ENCODE measurements around the gene WDFY4.

The WDFY4 gene

DNA sequence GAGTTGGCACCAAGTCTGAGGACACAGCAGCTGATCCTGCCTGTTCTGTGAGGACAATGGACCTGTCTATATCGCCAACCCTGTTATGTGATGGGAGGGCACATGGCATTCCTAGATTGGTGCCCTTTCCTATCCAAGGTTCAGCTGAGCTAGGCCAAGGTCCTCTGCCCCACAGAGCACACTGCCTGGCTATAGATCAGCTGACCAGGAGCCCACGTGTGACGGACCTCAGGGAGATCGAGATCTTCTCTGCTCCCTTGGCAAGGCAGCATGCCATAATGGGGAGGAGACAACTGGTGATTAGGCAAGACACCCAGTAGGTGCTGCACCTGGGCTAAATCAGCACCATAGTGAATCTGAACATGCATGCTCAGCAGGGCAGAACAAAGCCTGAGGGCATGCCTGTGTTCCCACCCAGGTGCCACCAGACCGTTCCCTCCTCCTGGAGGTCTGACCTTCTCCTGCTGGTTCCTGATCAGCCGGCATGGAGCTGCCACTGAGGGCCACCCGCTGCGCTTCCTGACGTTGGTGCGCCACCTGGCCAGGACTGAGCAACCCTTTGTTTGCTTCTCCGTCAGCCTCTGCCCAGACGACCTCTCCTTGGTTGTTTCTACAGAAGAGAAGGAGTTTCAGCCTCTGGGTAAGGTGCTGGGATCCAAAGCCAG lies 93.7 kb downstream of the WDFY4 start:
- H3K36me3 ChIP-seq (ENCODE audit: insufficient read depth, low read length) = no peaks in the 10 kb centered on the region
- H3K4me1 ChIP-seq (ENCODE audit: insufficient read depth, low read length) = no peaks in the 10 kb centered on the region
- H3K9me3 ChIP-seq (ENCODE audit: control insufficient read depth, insufficient read depth, low read length) = no peaks in the 10 kb centered on the region
- H3K9ac ChIP-seq (ENCODE audit: low read depth, low read length) = no peak overlapping the region

DNA sequence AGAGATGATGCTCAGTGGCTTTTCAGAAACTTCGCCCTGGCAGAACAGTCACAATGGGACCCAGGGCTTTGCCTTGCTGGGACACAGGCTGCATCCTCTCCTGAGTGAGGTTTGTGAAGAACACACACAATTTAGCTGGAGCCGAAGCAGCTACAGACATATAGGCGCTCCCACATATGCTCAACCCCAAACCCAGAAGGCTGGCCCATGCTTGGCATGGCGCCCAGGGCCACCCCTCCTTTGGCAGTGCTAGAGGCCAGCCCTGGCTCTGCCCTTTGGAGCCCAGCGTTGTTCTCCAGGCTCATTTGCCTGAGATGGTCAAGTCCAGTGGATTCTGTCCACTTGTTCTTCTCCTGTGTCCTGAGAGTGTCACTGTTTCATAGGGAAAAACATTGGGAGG lies 94.4 kb downstream of the WDFY4 start:
- no peaks in the 10 kb centered on the region for H3K4me1 ChIP-seq (ENCODE audit: insufficient read depth, low read length)

DNA sequence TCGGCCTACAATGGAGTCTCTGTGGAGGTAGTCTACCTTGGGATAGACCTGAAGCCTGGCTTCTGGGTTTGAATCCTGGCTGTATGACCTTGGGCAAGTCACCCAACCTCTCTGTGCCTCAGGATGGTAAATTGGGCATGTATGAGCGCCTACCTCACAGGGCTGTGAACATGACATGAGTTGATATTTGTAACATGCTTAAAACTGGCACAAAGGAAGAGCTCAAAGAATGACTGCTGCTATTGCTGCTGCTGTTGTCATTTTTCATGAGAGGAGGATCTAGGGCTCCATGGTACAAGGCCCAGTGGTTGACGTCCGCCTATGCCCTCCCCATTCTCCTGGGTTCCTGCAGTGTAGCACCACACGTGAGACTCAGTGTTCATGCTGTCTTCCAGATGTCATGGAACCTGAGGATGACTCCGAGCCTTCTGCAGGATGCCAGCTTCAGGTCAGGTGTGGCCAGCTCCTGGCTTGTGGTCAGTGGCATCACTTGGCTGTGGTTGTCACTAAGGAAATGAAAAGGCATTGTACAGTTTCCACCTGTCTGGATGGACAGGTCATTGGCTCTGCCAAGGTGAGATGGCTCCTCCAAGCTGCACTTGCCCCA lies 95.0 kb downstream of the WDFY4 start:
- Histone ChIP-seq H3K36me3 (ENCODE audit: insufficient read depth, low read length) (no peaks in the 10 kb centered on the region), H3K4me1 (ENCODE audit: insufficient read depth, low read length) (no peaks in the 10 kb centered on the region), H3K9me3 (ENCODE audit: control insufficient read depth, insufficient read depth, low read length) (no peaks in the 10 kb centered on the region), H3K9ac (ENCODE audit: low read depth, low read length) (no peak overlapping the region)

More for the DNA sequence above, 94.4 kb downstream of the WDFY4 start:
- Histone ChIP-seq H3K9me3 (ENCODE audit: control insufficient read depth, insufficient read depth, low read length) (no peaks in the 10 kb centered on the region), H3K36me3 (ENCODE audit: insufficient read depth, low read length) (no peaks in the 10 kb centered on the region), H3K9ac (ENCODE audit: low read depth, low read length) (no peak overlapping the region)

DNA sequence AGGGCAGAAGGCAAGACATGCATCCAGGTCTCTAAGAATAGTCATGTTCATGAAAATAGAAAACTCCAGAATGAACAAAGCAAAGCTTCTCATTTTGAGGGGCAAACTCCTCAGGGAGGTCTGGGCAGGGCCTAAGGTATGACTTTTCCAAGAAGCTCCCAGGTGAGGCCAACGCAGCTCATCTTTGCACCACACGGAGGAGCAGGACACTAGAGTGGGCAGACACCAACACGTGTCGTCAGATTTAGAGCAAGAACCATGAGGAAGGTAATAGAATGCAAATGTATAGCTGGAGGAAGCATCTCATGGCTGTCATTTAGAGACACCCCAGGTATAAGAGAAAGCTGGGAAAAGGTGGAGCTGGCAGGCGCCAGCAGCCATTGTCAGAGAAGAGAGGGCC lies 95.7 kb downstream of the WDFY4 start:
- Histone ChIP-seq H3K9me3 (ENCODE audit: control insufficient read depth, insufficient read depth, low read length) (no peaks in the 10 kb centered on the region), H3K9ac (ENCODE audit: low read depth, low read length) (no peak overlapping the region), H3K36me3 (ENCODE audit: insufficient read depth, low read length) (no peaks in the 10 kb centered on the region), H3K4me1 (ENCODE audit: insufficient read depth, low read length) (no peaks in the 10 kb centered on the region)

DNA sequence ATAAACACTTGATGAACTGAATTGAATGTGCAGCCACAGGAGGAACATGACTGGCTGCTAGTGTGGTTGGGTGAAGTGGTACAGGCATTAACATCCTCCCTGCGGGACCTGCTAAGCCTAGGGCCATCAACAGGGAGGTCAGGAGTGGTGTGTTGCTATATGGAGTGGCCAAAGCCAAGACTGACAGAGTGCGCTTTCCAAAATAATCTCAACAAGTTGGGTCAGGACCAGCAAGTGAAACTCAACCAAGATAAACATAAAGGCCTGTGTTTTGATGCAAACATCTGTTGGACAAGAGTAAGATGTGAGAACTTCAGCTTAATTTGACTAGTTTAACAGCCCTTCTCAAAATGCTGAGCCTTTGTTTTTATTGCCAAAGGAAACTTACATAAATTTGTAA lies 97.7 kb downstream of the WDFY4 start:
- H3K36me3 ChIP-seq (ENCODE audit: insufficient read depth, low read length) = no peaks in the 10 kb centered on the region
- H3K9me3 ChIP-seq (ENCODE audit: control insufficient read depth, insufficient read depth, low read length) = no peaks in the 10 kb centered on the region
- H3K9ac ChIP-seq (ENCODE audit: low read depth, low read length) = no peak overlapping the region
- H3K4me1 ChIP-seq (ENCODE audit: insufficient read depth, low read length) = no peaks in the 10 kb centered on the region

DNA sequence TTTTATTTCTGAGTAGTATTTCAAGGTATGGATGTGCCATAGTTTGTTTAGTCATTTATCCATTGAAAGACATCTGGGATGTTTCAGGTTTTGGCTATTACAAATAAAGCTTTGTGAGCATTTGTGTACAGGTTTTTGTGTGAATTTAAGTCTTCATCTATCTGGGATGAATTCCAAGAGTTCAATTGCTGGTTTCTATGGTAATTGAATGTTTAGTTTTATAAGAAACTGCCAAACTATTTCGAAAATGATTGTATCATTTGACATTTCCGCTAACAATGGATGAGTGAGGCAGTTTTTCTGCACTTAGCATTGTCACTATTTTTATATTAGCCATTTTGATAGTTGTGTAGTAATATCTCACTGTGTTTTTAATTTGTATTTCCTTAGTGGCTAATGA lies 99.4 kb downstream of the WDFY4 start:
- H3K9ac ChIP-seq (ENCODE audit: low read depth, low read length) = no peak overlapping the region
- no peaks in the 10 kb centered on the region for H3K36me3 ChIP-seq (ENCODE audit: insufficient read depth, low read length)
- no peaks in the 10 kb centered on the region for H3K9me3 ChIP-seq (ENCODE audit: control insufficient read depth, insufficient read depth, low read length)
- no peaks in the 10 kb centered on the region for H3K4me1 ChIP-seq (ENCODE audit: insufficient read depth, low read length)

DNA sequence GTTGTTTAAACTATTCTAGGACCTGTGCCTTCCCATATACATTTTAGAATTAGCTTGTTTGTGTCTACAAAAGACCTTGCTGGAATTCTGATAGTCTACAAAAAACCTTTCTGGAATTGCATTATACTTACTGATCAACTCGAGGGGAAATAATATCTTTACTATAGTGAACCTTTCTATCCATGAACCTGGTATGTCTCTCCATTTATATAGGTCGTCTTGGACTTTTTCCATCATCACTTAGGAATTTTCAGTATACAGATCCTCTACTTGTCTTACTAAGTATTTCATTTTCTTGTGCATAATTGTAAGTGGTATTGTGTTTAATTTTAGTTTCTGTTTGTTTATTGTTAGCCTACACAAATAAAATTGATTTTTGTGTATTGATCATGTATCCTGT lies 101.1 kb downstream of the WDFY4 start:
- H3K9me3 ChIP-seq (ENCODE audit: control insufficient read depth, insufficient read depth, low read length) = no peaks in the 10 kb centered on the region
- H3K4me1 ChIP-seq (ENCODE audit: insufficient read depth, low read length) = no peaks in the 10 kb centered on the region
- no peak overlapping the region for H3K9ac ChIP-seq (ENCODE audit: low read depth, low read length)
- no peaks in the 10 kb centered on the region for H3K36me3 ChIP-seq (ENCODE audit: insufficient read depth, low read length)

DNA sequence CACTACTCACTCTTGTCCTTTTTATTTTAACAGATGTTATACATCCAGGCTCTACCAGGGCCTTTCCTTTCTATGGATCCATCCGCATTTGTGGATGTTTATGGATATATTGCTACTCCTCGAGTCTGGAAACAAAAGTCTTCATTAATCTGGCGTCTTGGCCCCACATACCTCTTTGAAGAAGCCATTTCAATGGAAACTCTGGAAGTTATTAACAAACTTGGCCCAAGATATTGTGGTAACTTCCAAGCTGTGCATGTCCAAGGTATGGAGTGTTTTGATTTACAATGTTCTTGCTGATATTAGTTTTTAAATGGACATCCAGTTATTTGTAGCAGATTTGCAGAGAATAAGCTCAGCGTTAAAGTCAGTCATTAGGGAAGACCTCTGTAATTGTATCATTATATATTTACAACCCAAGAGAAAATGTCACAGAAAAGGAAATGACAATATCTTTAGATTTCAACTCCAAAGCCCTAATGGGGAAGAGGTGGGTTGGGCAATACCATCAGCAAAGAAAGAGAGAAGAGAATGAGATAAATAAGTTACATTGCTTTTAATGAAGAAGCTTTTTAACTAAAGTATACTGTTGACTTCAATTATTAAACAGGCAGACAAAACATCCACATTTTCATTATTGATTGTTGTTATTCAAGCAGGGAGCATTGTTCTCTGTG lies 102.1 kb downstream of the WDFY4 start:
- no peaks in the 10 kb centered on the region for H3K4me1 ChIP-seq (ENCODE audit: insufficient read depth, low read length)
- H3K36me3 ChIP-seq (ENCODE audit: insufficient read depth, low read length) = no peaks in the 10 kb centered on the region
- H3K9me3 ChIP-seq (ENCODE audit: control insufficient read depth, insufficient read depth, low read length) = no peaks in the 10 kb centered on the region
- H3K9ac ChIP-seq (ENCODE audit: low read depth, low read length) = no peak overlapping the region

DNA sequence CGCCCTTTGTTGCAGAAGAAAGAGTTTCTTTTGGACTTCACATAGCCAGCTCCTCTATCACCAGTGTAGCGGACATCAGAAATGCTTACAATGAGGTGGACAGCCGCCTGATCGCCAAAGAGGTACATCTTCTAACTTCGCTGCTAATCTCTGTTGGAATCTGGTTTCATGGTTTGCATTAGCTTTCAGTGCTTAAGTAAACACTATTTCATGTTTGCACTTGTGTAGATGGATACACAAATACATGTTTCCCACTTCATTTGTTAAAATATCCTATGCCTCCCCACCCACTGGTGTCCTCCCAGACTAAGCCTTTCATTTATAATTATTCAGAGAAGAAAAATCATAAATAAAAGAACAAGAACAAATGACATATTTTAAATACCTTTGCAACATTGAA lies 103.9 kb downstream of the WDFY4 start:
- Histone ChIP-seq H3K36me3 (ENCODE audit: insufficient read depth, low read length) (no peaks in the 10 kb centered on the region), H3K9ac (ENCODE audit: low read depth, low read length) (no peak overlapping the region), H3K4me1 (ENCODE audit: insufficient read depth, low read length) (no peaks in the 10 kb centered on the region)

DNA sequence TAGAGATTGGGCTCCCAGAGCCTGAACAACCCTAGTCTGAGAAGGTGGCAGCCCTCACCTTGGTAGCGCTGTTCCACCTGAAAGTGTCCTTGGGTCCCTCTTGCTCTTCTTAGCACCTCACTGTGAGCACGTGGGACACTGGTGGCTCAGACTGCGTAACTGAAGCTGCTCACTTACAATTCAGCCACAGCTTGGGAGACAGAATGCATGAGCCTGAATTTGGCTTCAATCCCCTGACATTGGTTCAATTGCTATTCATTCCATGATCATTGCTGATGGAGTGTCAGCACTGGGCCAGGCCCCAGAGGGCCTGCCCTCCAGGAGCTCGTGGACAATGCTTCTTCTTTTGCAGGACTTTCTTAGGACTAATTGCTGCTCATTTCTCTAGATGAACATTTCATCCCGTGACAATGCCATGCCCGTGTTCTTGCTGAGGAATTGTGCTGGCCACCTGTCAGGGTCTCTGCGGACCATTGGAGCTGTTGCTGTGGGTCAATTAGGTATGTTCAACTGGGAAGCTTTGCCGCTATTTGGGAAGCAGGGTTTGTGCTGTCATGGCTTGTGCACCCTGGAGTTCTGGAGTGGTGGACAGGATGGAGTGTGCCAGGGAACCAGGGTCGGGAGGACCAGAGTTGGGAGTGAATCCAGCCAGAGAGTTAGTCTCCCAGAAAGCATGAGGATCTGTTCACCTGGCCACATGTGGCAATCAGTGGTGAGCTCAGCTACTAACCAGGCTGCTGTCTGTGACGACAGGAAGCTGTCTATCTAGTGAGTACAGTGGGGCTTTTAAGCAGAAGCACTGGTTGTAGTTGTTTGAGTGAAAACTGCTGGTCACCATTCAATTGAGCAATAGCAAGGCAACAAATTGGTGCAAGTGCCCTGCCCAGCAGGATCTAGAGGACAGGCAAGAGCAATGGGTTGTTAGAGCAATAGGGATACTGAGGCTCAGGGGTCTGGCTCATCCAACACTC lies 105.1 kb downstream of the WDFY4 start:
- Histone ChIP-seq H3K9me3 (ENCODE audit: control insufficient read depth, insufficient read depth, low read length) (no peaks in the 10 kb centered on the region), H3K9ac (ENCODE audit: low read depth, low read length) (no peak overlapping the region), H3K4me1 (ENCODE audit: insufficient read depth, low read length) (no peaks in the 10 kb centered on the region), H3K36me3 (ENCODE audit: insufficient read depth, low read length) (no peaks in the 10 kb centered on the region)

More for the DNA sequence above, 103.9 kb downstream of the WDFY4 start:
- no peaks in the 10 kb centered on the region for H3K9me3 ChIP-seq (ENCODE audit: control insufficient read depth, insufficient read depth, low read length)

DNA sequence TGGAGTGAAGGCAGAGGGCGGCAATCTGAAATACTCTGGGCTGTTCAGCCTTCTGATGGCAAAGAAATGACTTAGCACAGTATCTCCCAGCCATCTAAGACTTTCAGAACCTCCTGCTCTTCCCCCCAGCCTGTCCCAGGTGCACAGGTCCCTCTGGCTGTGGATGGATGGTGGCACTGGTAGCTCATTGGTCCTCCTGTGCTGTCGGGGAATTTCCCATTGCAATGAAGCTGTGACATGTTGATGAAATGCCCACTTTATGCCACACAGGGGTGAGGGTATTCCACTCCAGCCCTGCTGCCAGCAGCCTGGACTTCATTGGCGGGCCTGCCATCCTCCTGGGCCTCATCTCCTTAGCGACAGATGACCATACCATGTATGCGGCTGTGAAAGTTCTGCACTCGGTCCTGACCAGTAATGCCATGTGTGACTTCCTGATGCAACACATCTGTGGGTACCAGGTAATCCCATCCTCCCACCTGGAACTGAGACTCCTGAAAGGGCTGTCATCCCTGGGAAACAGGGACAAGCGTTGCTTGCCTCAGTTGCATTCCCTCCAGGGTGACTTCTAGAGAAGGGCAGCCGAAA lies 105.9 kb downstream of the WDFY4 start:
- Histone ChIP-seq H3K9me3 (ENCODE audit: control insufficient read depth, insufficient read depth, low read length) (no peaks in the 10 kb centered on the region), H3K36me3 (ENCODE audit: insufficient read depth, low read length) (no peaks in the 10 kb centered on the region), H3K9ac (ENCODE audit: low read depth, low read length) (no peak overlapping the region), H3K4me1 (ENCODE audit: insufficient read depth, low read length) (no peaks in the 10 kb centered on the region)

DNA sequence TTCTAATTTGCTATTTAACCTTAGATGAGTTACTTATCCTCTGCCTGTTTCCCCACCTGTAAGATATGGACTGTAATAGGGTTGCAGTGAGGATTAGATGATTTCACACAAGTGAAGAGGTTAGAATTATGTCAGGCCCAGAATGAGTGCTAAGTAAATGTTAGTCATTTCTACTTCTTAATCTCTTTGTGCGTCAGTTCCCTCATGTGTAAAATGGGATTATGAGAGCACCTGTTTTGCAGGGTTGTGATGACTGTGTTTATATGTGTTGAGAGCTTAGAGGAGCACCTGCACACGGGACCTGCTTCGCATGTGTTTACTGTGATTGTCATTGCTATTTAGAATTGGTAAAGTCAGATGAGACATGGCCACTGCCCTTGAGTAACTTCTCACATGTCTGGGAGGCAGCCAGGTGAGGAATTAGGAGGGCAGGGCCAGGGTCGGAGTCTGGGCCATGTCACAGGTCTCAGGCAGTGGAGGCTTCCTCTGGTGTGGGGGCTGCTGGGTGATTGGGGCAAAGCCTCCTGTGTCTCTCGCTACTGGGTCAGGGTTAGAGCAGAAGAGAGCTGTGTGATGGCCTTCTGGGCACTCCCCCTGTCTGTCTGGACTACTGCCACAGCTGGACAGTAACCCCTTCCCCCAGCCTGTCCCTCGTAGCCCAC lies 106.7 kb downstream of the WDFY4 start:
- H3K4me1 ChIP-seq (ENCODE audit: insufficient read depth, low read length) = no peaks in the 10 kb centered on the region
- H3K9ac ChIP-seq (ENCODE audit: low read depth, low read length) = no peak overlapping the region
- no peaks in the 10 kb centered on the region for H3K9me3 ChIP-seq (ENCODE audit: control insufficient read depth, insufficient read depth, low read length)
- H3K36me3 ChIP-seq (ENCODE audit: insufficient read depth, low read length) = no peaks in the 10 kb centered on the region

DNA sequence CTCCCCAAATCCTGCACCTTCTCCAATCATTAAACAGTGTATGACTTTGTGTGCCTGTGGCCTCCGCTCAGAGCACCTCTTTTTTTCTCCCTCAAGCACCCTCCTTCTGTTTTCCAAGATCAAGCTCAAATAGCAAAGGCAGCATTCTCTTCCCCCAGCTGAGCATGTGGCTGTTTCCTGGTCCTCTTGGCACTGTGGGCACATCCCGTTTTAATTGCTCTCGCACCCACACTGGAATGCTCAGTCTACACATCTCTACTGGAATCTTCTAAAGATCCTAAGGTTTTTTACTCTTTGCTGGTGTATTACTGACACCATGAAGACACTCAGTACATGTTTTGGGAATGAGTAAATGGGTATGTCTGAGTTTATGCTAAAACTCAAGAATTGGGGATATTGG lies 107.4 kb downstream of the WDFY4 start:
- no peak overlapping the region for H3K9ac ChIP-seq (ENCODE audit: low read depth, low read length)
- no peaks in the 10 kb centered on the region for H3K9me3 ChIP-seq (ENCODE audit: control insufficient read depth, insufficient read depth, low read length)

DNA sequence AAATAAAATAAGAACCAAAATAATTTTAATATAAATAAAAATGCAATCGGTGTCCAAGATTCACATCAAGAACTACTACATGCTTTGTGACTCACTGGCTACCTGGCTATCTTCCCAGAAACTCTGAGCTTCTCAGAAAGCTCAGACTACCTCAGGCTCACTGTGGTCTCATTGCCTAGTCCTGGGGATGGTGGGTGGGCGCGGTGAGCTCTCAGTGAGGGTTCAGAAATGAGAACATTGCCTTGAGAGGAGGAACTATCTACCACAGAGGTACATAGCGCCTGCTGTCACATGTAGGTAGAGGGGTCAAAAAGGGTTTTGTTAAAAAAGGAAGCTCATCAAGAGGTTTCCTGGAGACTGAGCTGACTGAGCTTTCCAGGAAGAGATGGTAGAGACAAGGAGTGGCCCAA lies 108.0 kb downstream of the WDFY4 start:
- no peaks in the 10 kb centered on the region for H3K9me3 ChIP-seq (ENCODE audit: control insufficient read depth, insufficient read depth, low read length)
- H3K36me3 ChIP-seq (ENCODE audit: insufficient read depth, low read length) = no peaks in the 10 kb centered on the region
- H3K4me1 ChIP-seq (ENCODE audit: insufficient read depth, low read length) = no peaks in the 10 kb centered on the region
- no peak overlapping the region for H3K9ac ChIP-seq (ENCODE audit: low read depth, low read length)

More for the DNA sequence above, 107.4 kb downstream of the WDFY4 start:
- Histone ChIP-seq H3K4me1 (ENCODE audit: insufficient read depth, low read length) (no peaks in the 10 kb centered on the region), H3K36me3 (ENCODE audit: insufficient read depth, low read length) (no peaks in the 10 kb centered on the region)
